Measurements from ENCODE around the gene CPA3. TPM values are rescaled to one million over a fixed set of nuclear protein-coding genes. Genes with fewer than 3 reads are reported as not detected.
A peak's percentile ranks its signal among the peaks of the same experiment; 100 is the strongest.

CPA3 gene
- total RNA-seq, 1 donor from 2014 or later = not detected

DNA sequence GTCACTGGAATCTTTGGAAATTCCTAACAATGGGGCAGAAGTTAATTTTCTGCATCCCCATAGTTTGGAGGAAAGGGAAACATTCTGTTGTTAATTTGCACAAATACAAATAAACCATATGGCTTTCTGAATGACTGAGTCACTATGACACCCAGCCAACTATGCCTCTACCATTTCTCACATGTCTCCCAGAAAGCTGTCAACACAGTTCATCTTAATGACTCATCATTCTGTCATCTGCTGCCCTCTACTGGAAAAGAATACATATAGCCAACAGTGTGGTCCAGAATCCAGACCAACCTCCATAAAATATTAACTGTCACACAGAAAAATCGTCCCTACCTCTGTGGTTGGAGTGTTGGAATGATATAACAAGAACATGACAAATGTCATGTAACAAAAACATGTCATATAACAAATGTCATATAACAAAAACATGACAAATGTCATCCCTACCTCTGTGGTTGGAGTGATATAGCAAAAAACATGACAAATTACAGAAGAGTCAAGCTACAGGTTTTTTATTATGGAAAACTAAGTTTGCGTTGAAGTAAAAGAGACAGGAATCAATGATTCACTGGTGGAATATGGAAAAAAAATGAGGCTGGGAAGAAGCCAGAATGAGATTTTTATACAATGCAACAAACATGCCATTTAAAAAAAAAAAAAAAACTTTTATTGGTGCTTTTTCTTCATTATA is 78.6 kb downstream of the CPA3 start:
- no peak overlapping the region for H3K4me3 ChIP-seq (ENCODE audit: low read depth, low read length)
- DNase-seq (ENCODE audit: low read depth) = peak; percentile 66
- TF ChIP-seq, protein P1, sequence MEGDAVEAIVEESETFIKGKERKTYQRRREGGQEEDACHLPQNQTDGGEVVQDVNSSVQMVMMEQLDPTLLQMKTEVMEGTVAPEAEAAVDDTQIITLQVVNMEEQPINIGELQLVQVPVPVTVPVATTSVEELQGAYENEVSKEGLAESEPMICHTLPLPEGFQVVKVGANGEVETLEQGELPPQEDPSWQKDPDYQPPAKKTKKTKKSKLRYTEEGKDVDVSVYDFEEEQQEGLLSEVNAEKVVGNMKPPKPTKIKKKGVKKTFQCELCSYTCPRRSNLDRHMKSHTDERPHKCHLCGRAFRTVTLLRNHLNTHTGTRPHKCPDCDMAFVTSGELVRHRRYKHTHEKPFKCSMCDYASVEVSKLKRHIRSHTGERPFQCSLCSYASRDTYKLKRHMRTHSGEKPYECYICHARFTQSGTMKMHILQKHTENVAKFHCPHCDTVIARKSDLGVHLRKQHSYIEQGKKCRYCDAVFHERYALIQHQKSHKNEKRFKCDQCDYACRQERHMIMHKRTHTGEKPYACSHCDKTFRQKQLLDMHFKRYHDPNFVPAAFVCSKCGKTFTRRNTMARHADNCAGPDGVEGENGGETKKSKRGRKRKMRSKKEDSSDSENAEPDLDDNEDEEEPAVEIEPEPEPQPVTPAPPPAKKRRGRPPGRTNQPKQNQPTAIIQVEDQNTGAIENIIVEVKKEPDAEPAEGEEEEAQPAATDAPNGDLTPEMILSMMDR (conservative IDR thresholded peaks at IDR 0.05; ENCODE audit: low read depth, low read length) = peak; percentile 80

DNA sequence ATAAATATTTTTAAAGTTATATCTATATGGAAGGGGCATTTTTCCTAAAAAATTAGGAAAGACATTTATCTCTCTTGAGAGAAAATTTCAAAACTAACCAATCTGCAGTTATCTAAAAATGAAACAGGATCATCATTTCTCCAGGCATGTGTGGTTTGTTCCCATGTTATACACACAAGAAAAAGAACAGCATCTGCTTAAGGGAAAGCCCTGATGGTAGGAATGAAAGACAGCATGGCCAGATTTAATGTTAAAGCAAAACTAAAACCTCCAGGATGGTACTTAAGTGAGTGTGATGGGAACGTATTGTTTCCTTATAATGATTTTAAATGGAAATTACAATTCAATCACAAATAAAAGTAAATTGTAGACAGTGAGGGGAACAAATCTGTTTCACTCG is 80.0 kb downstream of the CPA3 start:
- no peak for DNase-seq (ENCODE audit: low read depth)
- TF ChIP-seq, protein P1 (conservative IDR thresholded peaks at IDR 0.05; ENCODE audit: low read depth, low read length) = no peak
- H3K4me3 ChIP-seq (ENCODE audit: low read depth, low read length) = no peak overlapping the region

Other genes starting within 250 kb of the CPA3 start
- gene AGTR1, start 167.4 kb upstream of the CPA3 start, total RNA-seq = 0.12 and 0.14 TPM in 2 replicates
- not detected in 2 replicates for gene CPB1, start 37.5 kb upstream of the CPA3 start, total RNA-seq
- gene GYG1, start 126.2 kb downstream of the CPA3 start, total RNA-seq = 18.0 and 40.8 TPM in 2 replicates
- gene HLTF, start 221.2 kb downstream of the CPA3 start, total RNA-seq = 24.4 and 34.5 TPM in 2 replicates

Measured in epithelial cell of proximal tubule (primary cell).